ENCODE measurements around the gene FBXW11.

DNA sequence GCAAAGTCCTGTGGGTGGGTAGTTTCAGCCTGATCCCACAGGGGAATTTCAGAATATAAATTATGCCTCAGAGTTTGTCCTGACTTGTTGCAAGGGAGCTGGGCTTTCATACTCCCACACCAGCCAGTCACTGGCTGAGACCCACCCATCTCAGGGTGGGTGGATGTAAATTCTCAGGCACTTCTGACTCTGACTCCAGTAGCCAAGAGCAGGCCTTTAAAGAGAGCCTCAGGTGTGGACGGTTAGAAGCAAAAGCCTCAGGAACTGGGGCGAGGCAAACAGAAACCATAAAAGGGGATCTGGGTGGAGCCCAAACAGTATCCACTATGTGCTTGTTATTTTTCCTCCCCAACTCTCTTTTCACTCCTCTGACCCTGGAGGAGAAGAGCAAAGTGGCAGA is 28.6 kb upstream of the FBXW11 start:
- TF ChIP-seq, protein P1, sequence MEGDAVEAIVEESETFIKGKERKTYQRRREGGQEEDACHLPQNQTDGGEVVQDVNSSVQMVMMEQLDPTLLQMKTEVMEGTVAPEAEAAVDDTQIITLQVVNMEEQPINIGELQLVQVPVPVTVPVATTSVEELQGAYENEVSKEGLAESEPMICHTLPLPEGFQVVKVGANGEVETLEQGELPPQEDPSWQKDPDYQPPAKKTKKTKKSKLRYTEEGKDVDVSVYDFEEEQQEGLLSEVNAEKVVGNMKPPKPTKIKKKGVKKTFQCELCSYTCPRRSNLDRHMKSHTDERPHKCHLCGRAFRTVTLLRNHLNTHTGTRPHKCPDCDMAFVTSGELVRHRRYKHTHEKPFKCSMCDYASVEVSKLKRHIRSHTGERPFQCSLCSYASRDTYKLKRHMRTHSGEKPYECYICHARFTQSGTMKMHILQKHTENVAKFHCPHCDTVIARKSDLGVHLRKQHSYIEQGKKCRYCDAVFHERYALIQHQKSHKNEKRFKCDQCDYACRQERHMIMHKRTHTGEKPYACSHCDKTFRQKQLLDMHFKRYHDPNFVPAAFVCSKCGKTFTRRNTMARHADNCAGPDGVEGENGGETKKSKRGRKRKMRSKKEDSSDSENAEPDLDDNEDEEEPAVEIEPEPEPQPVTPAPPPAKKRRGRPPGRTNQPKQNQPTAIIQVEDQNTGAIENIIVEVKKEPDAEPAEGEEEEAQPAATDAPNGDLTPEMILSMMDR (IDR thresholded peaks at IDR 0.05), result no peak
- TF ChIP-seq ZFX (IDR thresholded peaks at IDR 0.05; ENCODE audit: borderline replicate concordance), result no peak
